GM19025 (cell line): Measurements from ENCODE around the gene FIP1L1.
"Not testable (repeated sequence)": the region's sequence is repeated elsewhere in the genome, so short reads cannot be mapped to it uniquely, and the experiment has no call there.

Source experiments
- ATAC-seq: cut with Tn5 transposase; IDR thresholded peaks from one replicate; pipeline ENCODE4 v1.9.1; 2021; ENCODE audit warnings: mild to moderate bottlenecking, low read depth, moderate library complexity; ENCODE audit not compliant: unreplicated experiment

FIP1L1 gene

DNA sequence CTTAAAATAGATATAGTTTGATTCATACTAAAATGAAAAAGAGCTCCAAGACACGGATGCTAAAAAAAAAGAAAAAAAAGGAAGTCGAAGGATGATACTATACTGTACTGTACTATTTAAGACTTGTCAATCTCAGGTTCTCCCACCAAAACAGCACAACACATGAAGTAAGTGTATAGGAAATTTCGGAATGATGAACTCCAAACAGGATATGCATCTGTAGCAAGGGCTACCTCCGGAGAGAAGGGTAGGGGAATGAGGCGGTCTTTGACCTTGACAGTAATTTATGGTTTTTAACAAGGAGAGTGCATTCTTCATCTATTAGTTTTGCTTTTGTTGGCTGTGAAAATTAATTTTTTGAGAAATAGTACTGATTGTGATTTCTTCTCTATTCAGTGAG is 541 bp upstream of the FIP1L1 start:
- no peak for ATAC-seq

DNA sequence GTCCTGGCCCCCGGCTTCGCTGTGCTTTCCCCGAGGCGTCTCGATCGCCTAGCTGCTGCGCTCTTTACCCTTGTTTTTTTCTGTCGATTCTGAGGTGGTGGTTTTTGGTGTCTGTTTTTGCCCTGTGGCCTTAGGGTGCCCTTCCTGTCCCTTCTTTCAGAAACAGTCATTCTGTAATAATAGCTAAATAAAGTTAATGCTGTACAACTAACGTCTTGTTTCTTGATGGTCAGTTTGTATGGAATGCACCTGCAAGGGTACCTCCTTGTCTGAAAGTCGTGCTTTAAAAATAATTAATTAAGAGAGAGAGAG is 686 bp downstream of the FIP1L1 start:
- ATAC-seq = no peak

DNA sequence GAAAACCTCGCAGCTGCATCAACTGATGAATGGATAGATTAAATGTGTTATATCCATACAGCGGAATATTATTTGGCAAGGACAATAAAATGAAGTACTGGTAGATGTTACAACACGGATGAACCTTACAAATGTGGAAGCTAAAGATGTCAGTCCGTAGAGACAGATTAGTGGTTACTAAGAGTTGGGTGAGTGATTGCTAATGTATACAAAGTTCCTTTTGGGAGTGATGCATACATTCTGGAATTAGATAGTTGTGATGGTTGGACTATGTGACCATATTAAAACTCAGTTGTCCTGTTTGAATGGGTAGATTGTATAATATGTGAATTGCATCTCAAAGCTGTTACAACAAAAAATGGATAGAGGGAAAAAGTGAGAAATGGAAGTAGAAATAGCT is 2.8 kb downstream of the FIP1L1 start:
- ATAC-seq = no peak

DNA sequence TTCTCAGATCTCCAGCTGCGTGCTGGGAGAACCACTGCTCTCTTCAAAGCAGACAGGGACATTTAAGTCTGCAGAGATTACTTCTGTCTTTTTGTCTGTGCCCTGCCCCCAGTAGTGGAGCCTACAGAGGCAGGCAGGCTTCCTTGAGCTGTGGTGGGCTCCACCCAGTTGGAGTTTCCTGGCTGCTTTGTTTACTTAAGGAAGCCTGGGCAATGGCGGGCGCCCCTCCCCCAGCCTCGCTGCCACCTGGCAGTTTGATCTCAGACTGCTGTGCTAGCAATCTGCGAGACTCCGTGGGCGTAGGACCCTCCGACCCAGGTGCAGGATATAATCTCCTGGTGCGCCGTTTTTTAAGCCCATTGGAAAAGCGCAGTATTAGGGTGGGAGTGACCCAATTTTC is 32.0 kb downstream of the FIP1L1 start:
- ATAC-seq = not testable (repeated sequence)

DNA sequence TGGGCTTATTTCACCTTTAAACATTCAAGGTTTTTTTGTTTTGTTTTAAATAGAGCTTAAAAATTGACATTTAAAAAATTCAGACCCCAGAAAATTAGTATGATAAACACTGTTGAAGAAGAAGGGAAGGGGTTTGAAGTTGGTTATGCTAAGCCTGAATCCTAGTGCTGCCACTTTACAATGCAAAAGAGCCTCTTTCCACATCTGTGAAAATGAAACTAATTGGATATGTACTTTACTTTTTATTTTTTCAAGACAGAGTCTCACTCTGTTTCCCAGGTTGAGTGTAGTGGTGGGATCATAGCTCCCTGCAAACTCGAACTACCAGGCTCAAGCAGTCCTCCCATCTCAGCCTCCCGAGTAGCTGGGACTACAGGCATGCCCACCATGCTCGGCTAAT is 41.8 kb downstream of the FIP1L1 start:
- ATAC-seq = no peak

DNA sequence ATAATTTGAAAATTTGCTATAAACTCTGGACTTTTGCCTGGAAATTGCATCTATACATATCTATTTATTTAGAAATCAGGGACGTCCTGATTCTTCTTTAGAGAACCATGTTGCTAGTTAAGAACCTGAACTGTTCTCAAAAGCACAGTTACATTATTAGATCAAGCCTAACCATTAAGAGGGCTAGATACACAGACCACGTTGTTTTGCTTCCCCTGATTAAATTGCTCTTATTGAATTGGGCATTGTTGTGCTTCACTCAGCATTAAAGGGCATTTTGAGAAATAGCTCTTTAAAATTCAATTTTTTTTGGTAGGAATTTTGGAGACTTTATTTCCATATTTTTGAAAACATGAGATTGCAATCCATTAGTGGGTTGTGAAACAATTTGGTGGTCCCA is 44.4 kb downstream of the FIP1L1 start:
- no peak for ATAC-seq

DNA sequence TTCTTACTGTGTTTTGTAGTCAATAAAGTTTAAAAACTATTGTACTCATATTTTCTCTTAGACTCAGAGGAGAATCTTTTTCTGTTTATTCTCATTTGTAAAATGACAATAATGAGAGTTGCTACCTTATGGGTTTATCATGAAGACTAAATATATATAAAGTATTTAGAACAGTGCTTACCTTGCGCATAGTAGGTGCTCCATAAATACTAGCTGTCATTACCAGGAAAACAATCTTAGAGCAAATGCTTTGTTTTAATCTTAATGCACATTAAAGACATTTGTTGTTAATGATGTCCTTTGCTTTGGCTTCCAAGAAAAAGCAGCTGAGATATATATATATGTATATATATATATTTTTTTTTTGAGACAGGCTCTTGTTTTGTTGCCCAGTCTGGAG is 44.9 kb downstream of the FIP1L1 start:
- no peak for ATAC-seq

DNA sequence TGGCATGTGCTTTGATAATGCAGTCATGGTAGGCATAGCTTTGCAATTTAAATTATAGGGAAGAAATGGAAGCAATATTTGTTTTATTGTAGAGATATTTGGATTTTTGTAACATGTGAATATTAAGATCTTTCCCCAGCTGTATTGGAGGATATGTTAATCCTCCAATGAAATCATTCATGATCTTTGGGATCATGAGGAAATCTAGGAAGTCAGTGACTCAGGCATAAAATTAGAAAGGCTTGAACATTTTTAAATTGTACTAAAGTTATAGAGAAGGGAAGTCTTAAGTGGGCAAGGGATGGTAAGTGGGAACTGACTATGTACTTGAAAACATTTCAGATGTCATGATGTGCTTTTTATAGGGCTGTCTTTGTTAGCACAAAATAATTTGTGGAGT is 46.8 kb downstream of the FIP1L1 start:
- ATAC-seq = no peak

DNA sequence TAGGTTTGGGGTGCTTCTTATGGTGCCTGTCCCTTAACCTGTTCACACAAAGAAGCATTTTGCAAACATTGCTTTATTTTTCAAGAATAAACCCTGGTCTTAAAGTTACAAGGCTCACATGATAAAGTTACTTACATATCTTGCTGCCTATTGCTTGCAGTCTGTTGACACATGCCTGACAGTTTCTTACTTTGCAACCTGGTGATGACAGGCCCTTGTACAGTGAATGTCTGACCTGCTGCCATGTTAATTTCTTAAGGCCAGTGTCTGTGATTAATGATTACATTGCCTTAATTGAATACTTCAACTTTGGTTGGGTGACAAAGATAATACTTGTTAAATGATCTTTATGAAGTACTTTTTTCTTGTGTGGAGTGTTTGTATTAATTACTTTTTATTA is 49.9 kb downstream of the FIP1L1 start:
- ATAC-seq = no peak

DNA sequence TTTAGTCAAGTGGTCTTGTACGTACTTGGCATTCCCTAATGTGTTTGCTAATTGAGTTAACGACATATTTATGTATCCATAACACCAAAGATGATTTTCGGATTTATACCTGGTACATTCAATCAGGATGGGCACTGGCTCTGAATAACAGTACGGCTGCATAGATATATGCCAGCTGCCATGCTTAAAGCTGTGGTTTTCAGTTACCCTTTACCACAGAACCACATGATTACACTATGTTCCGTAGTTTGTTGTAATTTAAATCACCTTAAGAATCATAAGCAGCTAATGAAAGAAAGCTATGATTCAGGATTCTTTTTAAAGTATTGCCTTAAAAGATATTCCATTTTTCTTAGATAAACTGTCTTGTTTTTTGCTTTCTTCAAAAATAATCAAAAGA is 53.6 kb downstream of the FIP1L1 start:
- no peak for ATAC-seq

DNA sequence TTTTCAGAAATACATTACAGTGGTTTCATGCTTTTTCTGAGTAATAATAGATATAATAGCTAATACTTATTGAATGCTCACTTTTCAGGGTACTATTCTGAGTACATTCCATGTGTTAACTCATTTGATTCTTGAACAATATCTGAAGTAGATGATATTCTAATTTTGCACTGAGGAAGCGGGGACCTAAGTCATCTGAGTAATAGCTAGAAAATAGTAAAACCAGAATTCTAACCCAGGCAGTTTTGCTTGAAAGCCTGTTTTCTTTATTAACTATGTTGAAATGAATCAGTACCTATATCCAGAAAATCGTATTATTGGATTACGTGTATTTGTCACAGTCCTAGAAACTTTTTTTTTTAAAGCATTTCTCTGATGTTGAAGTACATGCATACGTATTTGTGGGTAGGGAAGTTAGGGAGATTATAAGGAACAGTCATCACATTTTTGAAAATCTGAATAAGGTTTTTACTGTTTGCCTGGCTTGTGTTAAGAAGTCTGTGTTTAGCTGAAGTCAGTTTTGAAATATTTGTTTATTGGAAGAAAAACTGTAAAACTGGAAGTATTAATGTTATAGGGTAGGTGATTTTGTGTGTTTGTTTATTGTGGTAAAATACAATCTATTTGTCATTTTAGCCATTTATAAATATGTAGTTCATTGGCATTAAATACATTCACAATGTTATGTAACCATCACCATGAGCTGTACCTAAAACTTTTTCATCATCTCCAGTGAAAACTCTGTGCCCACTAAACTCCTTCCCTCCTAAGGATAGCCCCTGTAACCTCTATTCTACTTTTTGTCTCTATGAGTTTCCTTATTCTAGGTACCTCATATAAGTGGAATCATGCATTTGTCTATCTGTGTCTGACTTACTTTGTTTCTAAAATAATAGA is 55.3 kb downstream of the FIP1L1 start:
- no peak for ATAC-seq

DNA sequence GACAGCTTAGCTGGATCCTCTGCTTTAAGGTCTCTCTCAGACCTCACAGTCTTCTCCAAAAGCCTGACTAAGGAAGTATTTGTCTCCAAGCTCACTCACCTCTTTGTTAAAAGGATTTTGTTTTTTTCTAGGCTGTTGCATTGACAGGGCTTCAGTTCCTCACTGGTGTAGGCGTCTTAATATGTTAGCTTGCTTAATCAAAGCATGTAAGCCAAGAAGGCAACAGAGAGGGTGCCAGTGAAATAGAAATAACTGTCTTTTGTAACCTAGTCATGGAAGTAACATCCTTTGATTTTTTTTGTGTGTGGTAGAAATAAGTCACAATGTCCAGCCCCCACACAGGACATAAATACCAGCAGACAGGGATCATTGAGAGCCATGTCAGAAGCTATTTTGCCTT is 58.8 kb downstream of the FIP1L1 start:
- ATAC-seq = no peak

DNA sequence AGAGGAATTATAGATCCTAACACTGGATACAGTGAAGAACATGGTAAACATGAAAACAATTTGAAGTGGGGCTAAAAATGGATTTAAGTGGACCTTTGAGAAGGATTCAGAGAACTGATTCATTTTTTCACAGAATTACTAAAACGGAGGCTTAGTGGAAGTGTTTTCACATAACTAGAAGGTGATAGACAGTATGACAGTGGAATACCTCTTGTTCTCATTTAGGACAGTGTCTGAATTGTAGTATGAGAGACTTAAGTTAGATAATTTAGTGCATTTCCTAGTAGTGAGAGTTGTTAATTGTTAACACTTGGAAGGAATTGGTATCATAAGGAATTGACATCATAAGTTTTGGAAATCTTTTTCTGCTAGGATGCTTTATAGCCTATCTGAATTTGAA is 64.1 kb downstream of the FIP1L1 start:
- no peak for ATAC-seq

DNA sequence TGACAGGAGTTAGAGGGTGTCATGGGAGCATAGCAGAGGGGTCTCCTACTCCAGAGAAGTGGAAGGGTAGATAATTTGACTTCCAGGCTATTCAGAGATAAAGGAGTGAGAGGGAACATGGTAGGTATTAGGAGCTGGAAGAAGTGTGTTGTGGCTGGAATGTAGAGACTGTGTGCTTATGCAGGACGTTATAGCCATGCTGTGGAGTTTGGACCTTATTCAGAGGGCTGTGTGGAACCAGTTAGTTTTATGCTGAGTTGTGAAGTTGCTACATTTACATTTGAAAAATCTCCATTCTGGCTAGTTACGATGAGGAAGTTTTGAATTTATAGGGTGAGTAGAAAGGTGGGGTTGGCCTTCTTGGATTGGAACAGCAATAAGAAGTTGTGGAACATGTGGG is 67.5 kb downstream of the FIP1L1 start:
- no peak for ATAC-seq

DNA sequence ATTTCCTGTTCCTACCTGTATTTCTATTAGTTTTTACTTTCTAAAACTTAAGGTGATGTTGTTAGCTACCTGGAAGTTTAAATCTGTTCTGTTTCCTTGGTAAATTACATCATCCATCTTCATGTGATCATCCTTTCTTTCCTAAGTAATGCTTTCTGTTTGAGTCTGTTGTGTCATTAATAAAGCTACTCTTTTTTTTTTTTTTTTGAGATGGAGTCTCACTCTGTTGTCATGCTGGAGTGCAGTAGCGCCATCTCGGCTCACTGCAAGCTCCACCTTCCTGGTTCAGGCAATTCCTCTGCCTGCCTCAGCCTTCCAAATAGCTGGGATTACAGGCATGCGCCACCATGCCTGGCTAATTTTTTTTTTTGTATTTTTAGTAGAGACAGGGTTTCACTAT is 73.3 kb downstream of the FIP1L1 start:
- no peak for ATAC-seq

DNA sequence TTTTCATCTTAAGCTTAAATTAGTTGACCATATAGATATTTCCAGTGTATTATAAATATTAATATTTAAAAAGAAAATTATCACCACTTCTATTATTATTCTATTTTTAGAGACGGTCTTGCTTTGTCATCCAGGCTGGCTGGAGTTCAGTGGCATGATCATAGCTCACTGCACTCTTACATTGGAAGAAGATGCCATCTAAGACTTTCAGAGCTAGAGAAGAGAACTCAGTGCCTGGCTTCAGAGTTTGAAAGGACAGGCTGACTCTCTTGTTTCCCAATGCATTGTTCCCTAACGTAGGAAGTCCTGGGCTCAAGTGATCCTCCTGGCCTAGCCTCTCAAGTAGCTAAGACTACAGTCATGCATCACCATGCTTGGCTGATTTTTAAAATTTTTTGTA is 75.9 kb downstream of the FIP1L1 start:
- no peak for ATAC-seq

DNA sequence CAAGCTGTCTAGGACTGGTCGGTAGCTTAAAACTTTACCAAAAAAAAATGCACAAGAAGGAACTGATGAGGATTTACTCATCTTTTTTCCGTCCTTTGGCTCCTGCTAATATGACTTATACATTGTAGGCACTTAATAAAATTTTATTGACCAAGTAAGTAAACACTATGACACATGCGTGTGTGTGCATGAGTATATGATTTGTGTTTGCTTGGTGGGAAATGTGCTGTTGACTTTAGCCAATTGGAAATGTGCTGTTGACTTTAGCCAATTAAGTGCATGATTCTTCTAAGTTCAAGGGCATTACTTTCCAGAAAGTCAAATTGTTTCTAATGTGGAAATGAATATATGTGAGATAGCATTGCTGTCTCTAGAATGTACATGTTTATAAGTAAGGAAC is 78.3 kb downstream of the FIP1L1 start:
- ATAC-seq = no peak

DNA sequence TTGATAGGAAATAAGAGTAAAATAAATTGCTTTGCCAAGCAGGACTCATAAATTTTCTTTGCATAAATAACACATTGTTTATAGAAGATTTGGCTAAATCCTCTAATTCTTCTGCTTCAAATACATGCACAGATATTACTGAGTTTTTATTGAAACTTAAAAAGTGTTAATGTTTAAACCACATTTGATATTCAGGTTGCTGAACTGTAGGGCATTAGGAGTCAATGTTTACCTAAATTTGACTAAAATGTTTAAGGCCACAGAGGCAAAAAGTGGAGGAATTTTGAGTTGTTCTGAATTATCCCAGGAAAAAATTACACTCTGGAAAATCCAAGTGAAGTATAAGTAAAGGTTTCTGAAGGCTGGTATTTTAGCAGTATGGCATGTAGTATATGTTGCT is 78.7 kb downstream of the FIP1L1 start:
- ATAC-seq = no peak

DNA sequence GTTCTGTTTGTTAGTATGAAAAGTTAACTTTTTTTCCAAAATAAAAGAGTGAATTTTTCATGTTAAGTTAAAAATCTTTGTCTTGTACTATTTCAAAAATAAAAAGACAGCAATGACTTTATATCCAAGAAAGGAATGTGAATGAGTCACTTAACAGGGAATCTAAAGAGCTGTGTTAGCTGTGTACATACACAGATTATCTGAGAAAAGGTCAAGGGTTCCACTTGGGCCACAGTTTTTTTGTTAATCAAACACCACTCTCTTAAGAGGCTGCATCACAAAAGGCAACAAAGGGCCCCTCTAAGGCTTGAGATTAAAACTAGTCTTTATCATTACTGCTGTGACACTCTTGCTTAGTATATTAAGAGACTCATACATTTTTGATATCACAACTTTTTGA is 82.1 kb downstream of the FIP1L1 start:
- ATAC-seq = no peak

DNA sequence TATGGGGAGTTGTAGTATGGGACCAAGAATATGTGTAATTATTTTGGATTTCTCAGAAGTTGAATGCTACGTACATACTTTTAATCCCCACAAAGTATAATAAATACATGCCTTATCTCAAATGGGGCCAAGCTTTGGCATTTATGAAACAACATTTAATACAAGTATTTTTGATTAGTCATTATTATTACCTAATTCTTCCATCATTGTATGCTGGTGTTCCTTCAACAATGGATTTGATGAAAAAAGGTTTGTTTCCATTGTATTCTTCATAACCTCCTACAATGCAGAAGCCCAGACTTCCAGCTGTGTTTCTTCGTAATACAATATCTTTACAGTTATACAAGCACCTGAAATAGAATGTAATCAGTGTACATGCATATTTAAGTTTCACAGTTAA is 83.8 kb downstream of the FIP1L1 start:
- ATAC-seq = no peak

DNA sequence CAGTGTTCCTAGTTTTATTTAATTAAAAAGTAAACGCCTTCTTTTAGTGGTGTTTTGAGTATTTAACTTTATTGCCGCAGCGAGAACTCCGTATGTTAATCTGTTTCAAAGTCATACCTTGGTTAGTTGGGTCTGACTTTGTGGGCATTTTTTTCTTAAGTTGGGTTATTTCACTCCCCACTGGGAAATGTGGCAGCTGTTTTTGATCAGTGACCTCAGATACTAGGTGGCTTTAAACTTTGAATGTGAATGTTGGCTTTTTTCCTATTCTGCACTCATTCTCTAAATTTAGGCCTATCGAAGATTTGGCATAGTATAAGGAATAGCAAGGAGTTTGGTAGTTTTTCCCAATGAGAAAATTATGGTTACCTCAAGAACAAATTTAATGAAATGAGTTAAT is 85.9 kb downstream of the FIP1L1 start:
- no peak for ATAC-seq

DNA sequence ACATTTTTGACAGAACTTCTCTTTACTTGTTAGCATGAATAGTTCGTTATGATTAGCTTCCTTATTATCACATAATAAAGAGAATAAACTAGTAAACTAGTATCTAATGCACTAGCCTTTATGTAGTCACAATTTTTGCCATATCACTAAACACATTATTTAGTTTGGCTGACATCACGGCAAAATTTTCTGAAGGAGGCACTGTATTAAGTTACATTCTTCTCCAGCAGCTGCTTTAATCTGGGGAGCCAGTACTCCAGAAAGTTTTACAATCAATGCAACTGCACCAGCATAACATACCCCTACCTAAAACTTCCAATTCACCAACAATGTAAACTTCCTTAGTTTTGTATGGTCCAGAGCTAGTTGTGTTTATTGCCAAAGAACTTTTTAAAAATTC is 87.8 kb downstream of the FIP1L1 start:
- no peak for ATAC-seq

DNA sequence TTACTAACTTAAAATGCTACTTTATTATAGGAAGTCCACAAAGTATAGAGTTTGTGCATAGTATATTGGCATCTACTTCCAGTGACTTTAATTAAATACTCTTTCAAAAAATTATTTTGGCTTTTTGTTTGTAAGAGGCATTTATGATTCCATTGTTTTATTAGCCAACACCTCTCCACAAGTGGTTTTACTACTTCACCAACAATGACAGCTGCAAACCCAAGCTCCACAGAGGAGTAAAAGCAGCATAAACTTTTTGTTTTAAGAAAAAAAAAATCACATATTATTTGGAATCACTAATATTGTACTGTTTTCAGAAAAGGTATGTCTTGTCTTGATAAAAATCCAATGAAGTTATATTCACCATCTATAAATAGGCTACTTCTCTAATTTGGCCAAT is 88.5 kb downstream of the FIP1L1 start:
- ATAC-seq = no peak
